HepG2 (cell line): ENCODE results near the gene GJC2. TPM values are rescaled to one million over a fixed set of nuclear protein-coding genes. Genes with fewer than 3 reads are reported as not detected.

ENCODE experiments used
- ATAC-seq: fragments of 200-7000 bp; cut with Tn5 transposase; 3 replicates; pipeline ENCODE4 v1.9.1; 2020; ENCODE audit warnings: mild to moderate bottlenecking, moderate library complexity
- BruUV-seq: library from RNA; stranded (reverse); fragments of 400-500 nt; replicated peaks from 2 replicates; lab custom pipeline; 2021; lab: Mats Ljungman, UMichigan
- CTCF ChIA-PET: fragments of 300-600 bp; formaldehyde crosslinking; extraction: SDS; loops from one replicate; lab custom pipeline; 2021; ENCODE audit warnings: low total read pairs, inconsistent platforms, low intra/inter-chr PET ratio; lab: Yijun Ruan, JAX
- POLR2A ChIA-PET: fragments of 350-600 bp; sonication (Branson Sonifier 250); formaldehyde crosslinking; loops from one replicate; lab custom pipeline; 2020; ENCODE audit warnings: antibody characterized with exemption, inconsistent platforms; lab: Yijun Ruan, JAX
- DNase-seq: peaks from one replicate; pipeline ENCODE4 v3.0.0-alpha.2; 2015; ENCODE audit warnings: low spot score
- FAIRE-seq: peaks from 3 replicates; lab custom pipeline; 2011; peaks lifted over from hg19 to GRCh38; lab: Jason Lieb, UNC
- H2AFZ ChIP-seq: one replicate; pipeline ENCODE4 v1.6.1; 2011; ENCODE audit warnings: low read length, inconsistent platforms
- H3K27ac ChIP-seq: fragments of 300-600 bp; 3 replicates; pipeline ENCODE4 v1.8.0; 2011; ENCODE audit warnings: mixed run types, mild to moderate bottlenecking, mixed read lengths, low read length, inconsistent platforms; ENCODE audit not compliant: insufficient read depth; ENCODE audit errors: extremely low read length
- H3K27me3 ChIP-seq, 2 experiments: fragments of 200-600 bp in 1 of 2; 2 replicates in 1 of 2; 3 replicates in 1 of 2; pipeline versions ENCODE4 v1.6.0 to v1.8.0; 2011; ENCODE audit warnings: low read length in 2 of 2, mild to moderate bottlenecking in 2 of 2, moderate library complexity in 2 of 2, inconsistent platforms in 1 of 2; ENCODE audit not compliant: insufficient read depth in 2 of 2, control insufficient read depth in 1 of 2
- H3K36me3 ChIP-seq, 2 experiments: fragments of 200-600 bp in 1 of 2; replicated peaks in 1 of 2; 2 replicates in 1 of 2; 3 replicates in 1 of 2; pipeline versions ENCODE4 v1.5.1 to v1.8.0; 2011; ENCODE audit warnings: low read length in 2 of 2, inconsistent platforms in 1 of 2; ENCODE audit not compliant: insufficient read depth in 2 of 2, control insufficient read depth in 1 of 2
- H3K4me1 ChIP-seq: 2 replicates; pipeline ENCODE4 v1.5.1; 2012; ENCODE audit warnings: low read length, inconsistent platforms; ENCODE audit not compliant: insufficient read depth
- H3K4me2 ChIP-seq: 2 replicates; pipeline ENCODE4 v1.6.0; 2011; ENCODE audit warnings: low read depth, low read length, inconsistent platforms
- H3K4me3 ChIP-seq, 3 experiments: fragments of 200-600 bp in 1 of 3; sonication (generic), shearing (Covaris generic) in 1 of 3; replicated peaks in 1 of 3; 2 replicates each; pipeline ENCODE4 v1.5.1; 2011 to 2016; ENCODE audit warnings: low read length in 3 of 3, inconsistent platforms in 2 of 3, low read depth in 2 of 3, mild to moderate bottlenecking in 2 of 3, control low read depth in 1 of 3, mixed read lengths in 1 of 3; ENCODE audit not compliant: insufficient read depth in 1 of 3
- H3K79me2 ChIP-seq: one replicate; pipeline ENCODE4 v1.6.1; 2011; ENCODE audit warnings: low read length, inconsistent platforms; ENCODE audit not compliant: insufficient read depth
- H3K9ac ChIP-seq: 2 replicates; pipeline ENCODE4 v1.6.0; 2011; ENCODE audit warnings: mild to moderate bottlenecking, low read depth, low read length, inconsistent platforms; ENCODE audit not compliant: insufficient read depth
- H3K9me3 ChIP-seq: 2 replicates; pipeline ENCODE4 v1.5.1; 2012; ENCODE audit warnings: mild to moderate bottlenecking, low read length
- H4K20me1 ChIP-seq: 2 replicates; pipeline ENCODE4 v1.6.0; 2011; ENCODE audit warnings: inconsistent platforms, mild to moderate bottlenecking, low read length, moderate library complexity; ENCODE audit not compliant: insufficient read depth
- AGO2 ChIP-seq: fragments of 200-400 bp; formaldehyde crosslinking; optimal IDR thresholded peaks from 2 replicates; pipeline ENCODE3; 2017; ENCODE audit warnings: mild to moderate bottlenecking, low read depth, low read length, moderate library complexity
- RNF2 ChIP-seq: fragments of 450-650 bp; conservative IDR thresholded peaks from 2 replicates; pipeline ENCODE4 v1.6.1; 2016; ENCODE audit warnings: low read depth
- THAP8 ChIP-seq: sonication (generic); formaldehyde crosslinking; IDR thresholded peaks from 2 replicates; pipeline ENCODE4 v1.5.1; 2020; ENCODE audit warnings: missing genetic modification reagents, mild to moderate bottlenecking, borderline replicate concordance
- ZFY ChIP-seq: sonication (generic); formaldehyde crosslinking; IDR thresholded peaks from 2 replicates; pipeline ENCODE4 v1.4.0; 2020; ENCODE audit warnings: missing genetic modification reagents
- ZNF331 ChIP-seq: sonication (generic); formaldehyde crosslinking; IDR thresholded peaks from 2 replicates; pipeline ENCODE4 v1.4.0; 2020; ENCODE audit warnings: missing genetic modification reagents
- ZNF446 ChIP-seq: sonication (generic); formaldehyde crosslinking; IDR thresholded peaks from 2 replicates; pipeline ENCODE4 v1.5.0; 2020; ENCODE audit warnings: mild to moderate bottlenecking, missing genetic modification reagents
- ZNF746 ChIP-seq: sonication (generic); formaldehyde crosslinking; IDR thresholded peaks from 2 replicates; pipeline ENCODE4 v1.8.0; 2022; ENCODE audit warnings: mild to moderate bottlenecking, missing genetic modification reagents
- whole genome bisulfite sequencing: methylation state at CpG from one replicate; pipeline ENCODE4 v1.1.6; 2017; ENCODE audit warnings: low lambda C conversion rate; 5-methylcytosine and 5-hydroxymethylcytosine counted together
- in situ Hi-C: cut with HindIII; loops from 2 replicates; pipeline ENCODE4 v1.10.0; 2017; ENCODE audit warnings: low pct_unique_long_range_greater_than_20kb; ENCODE audit not compliant: extremely low pct_ligation_motif_present
- intact Hi-C: fragments of 100-400 bp; cut with micrococcal nuclease; formaldehyde crosslinking; loops from one replicate; pipeline ENCODE4 v1.10.0; 2022; ENCODE audit not compliant: unreplicated experiment
- polyA plus RNA-seq, 8 experiments: library from polyadenylated mRNA; depleted of rRNA in 3 of 8; stranded (reverse) in 7 of 8; unstranded in 1 of 8; fragments of >200 nt; fragmentation: Illumina TruSeq in 4 of 8; extraction: Trizol in 4 of 8; gene quantifications; 2 replicates each; pipeline versions ENCODE4 v1.2.1 to v1.2.3, GENCODE V29; 2011 to 2016; ENCODE audit warnings: low read depth in 4 of 8, missing spikeins in 1 of 8, mixed read lengths in 1 of 8; ENCODE audit not compliant: insufficient read depth in 1 of 8
- total RNA-seq, 5 experiments: library from RNA; depleted of rRNA; stranded (reverse); fragments of >200 nt; fragmentation: Illumina TruSeq; extraction: Trizol; gene quantifications; 2 replicates each; pipeline ENCODE4 v1.2.3, GENCODE V29; 2016; ENCODE audit warnings: low read depth in 1 of 5

Gene GJC2
- total and polyA plus RNA-seq, 2 of the 13 experiments (the other 11 are each of a cell fraction or from before 2014, with no cell fraction given): 1.6 to 3.8 TPM

GRCh38 chr1:228105270-228105995, 44.3 kb upstream of the GJC2 start:
- Histone ChIP-seq H3K4me1 (peaks cover 36% of the 10 kb centered on the region), H3K27ac (no peak overlapping the region), H2AFZ (no peak overlapping the region), H3K9ac (no peak overlapping the region), H4K20me1 (peaks cover 8% of the 10 kb centered on the region; the same call in 1 of the 2 replicates), H3K79me2 (peaks cover 32% of the 10 kb centered on the region), H3K4me3 (no peak overlapping the region), H3K36me3 (peaks cover 2 to 7% of the 10 kb centered on the region in 2 experiments; a peak in 2 of 5 replicates), H3K9me3 (no peaks in the 10 kb centered on the region), H3K27me3 (no peaks in the 10 kb centered on the region; a peak in 1 of 5 replicates), H3K4me2 (no peak overlapping the region)
- intact Hi-C loops: no loop called here
- BruUV-seq: no TSS peak
- TF ChIP-seq ZNF446 (CRISPR knock-in tag): no peak
- TF ChIP-seq THAP8: no peak
- TF ChIP-seq ZFY: 0 out of 2 replicates have a peak, but pooled peaks have one; percentile 6
- peak; percentile 88 for TF ChIP-seq AGO2
- in situ Hi-C loops: no loop called here
- CTCF ChIA-PET: no interaction called here
- ATAC-seq: no peak
- POLR2A ChIA-PET: interaction anchor here (0.5 to 1.3 kb wide), 3 partner anchors 11 to 60 kb away, joined by 3 to 4 read pairs (median 4); partner anchors contain the start of gene IBA57
- FAIRE-seq: no peak
- 86% methylated on average over 7 of the region's 9 CpGs for WGBS
- DNase-seq: no peak

- Histone ChIP-seq H3K4me2 (no peak overlapping the region), H3K9me3 (no peaks in the 10 kb centered on the region), H3K4me1 (peaks cover 40% of the 10 kb centered on the region), H3K27me3 (no peaks in the 10 kb centered on the region; a peak in 1 of 5 replicates), H4K20me1 (peaks cover 4% of the 10 kb centered on the region; the same call in 1 of the 2 replicates), H3K27ac (no peak overlapping the region), H3K79me2 (peaks cover 31% of the 10 kb centered on the region), H3K4me3 (no peak overlapping the region), H3K36me3 (peaks cover 2 to 7% of the 10 kb centered on the region in 2 experiments; a peak in 2 of 5 replicates), H3K9ac (no peak overlapping the region), H2AFZ (no peak overlapping the region)
- no peak for ATAC-seq
- no peak for FAIRE-seq
- intact Hi-C loops: no loop called here
- no peak for TF ChIP-seq ZNF746
- TF ChIP-seq RNF2: no peak
- TF ChIP-seq THAP8: no peak
- no peak for TF ChIP-seq ZNF331 (CRISPR knock-in tag)
- in situ Hi-C loops: no loop called here
- WGBS: 80% methylated on average over 1 of the region's 8 CpGs
- no peak for DNase-seq
- no TSS peak for BruUV-seq
- CTCF ChIA-PET: no interaction called here
- POLR2A ChIA-PET: interaction anchor here (0.5 to 1.3 kb wide), 3 partner anchors 11 to 59 kb away, joined by 3 to 4 read pairs (median 4); partner anchors contain the start of gene IBA57
These were observed 43.5 kb upstream of the GJC2 start for GRCh38 chr1:228105996-228106799.
